Spleen (tissue), 7 donors: ENCODE data around the gene FTL.

Source experiments
- POLR2AphosphoS5 ChIP-seq, 3 donors: sonication (generic); formaldehyde crosslinking; IDR thresholded peaks; one replicate each; pipeline ENCODE4 v1.5.1; 2017; ENCODE audit warnings: antibody characterized with exemption in 3 of 3
- TF ChIP-seq, protein P1 (sequence below), 11 experiments: fragments of 200-600 bp in 7 of 11; fragments of 450-650 bp in 4 of 11; sonication (generic) in 4 of 11; IDR thresholded peaks in 8 of 11; conservative IDR thresholded peaks in 3 of 11; 1 replicate in 7 of 11; 2 replicates in 4 of 11; pipeline versions ENCODE4 v1.4.0 to v1.8.0; 2016 to 2021; ENCODE audit warnings: antibody characterized with exemption in 11 of 11, inconsistent platforms in 4 of 11, mild to moderate bottlenecking in 1 of 11
- donor health status: DM: no; HTN: no; CAD: no; lungs with moderate emphysema.
- donor health status: DM: no; HTN: no; CAD: no.
- donor health status: DM: no; HTN: no; CAD: no.

DNA sequence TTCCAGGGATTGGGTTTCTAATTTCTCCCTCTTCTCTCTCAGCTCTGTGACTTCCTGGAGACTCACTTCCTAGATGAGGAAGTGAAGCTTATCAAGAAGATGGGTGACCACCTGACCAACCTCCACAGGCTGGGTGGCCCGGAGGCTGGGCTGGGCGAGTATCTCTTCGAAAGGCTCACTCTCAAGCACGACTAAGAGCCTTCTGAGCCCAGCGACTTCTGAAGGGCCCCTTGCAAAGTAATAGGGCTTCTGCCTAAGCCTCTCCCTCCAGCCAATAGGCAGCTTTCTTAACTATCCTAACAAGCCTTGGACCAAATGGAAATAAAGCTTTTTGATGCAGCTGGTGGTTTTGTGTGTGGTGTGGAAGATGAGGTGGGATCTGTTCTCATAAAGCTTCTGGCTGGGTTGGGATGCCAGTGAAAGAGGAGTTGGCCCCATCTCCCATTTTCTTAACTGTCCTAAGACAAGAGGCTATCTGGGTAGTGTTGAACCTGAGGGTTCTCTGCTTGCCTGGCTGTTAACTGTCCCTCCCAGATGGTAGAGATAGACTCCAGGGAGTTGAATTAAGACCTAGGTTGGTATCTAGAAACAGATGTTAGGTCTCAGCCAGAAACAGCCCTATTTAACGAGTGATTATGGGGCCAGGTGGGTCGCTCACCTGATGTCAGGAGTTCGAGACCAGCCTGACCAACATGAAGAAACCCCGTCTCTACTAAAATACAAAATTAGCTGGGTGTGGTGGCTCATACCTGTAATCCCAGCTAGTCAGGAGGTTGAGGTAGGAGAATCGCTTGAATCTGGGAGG, 1.6 kb downstream of the FTL start:
- no peak for TF ChIP-seq POLR2AphosphoS5 (IDR thresholded peaks at IDR 0.05)
- TF ChIP-seq, protein P1, sequence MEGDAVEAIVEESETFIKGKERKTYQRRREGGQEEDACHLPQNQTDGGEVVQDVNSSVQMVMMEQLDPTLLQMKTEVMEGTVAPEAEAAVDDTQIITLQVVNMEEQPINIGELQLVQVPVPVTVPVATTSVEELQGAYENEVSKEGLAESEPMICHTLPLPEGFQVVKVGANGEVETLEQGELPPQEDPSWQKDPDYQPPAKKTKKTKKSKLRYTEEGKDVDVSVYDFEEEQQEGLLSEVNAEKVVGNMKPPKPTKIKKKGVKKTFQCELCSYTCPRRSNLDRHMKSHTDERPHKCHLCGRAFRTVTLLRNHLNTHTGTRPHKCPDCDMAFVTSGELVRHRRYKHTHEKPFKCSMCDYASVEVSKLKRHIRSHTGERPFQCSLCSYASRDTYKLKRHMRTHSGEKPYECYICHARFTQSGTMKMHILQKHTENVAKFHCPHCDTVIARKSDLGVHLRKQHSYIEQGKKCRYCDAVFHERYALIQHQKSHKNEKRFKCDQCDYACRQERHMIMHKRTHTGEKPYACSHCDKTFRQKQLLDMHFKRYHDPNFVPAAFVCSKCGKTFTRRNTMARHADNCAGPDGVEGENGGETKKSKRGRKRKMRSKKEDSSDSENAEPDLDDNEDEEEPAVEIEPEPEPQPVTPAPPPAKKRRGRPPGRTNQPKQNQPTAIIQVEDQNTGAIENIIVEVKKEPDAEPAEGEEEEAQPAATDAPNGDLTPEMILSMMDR (IDR thresholded peaks at IDR 0.05 in 8 of 11, conservative IDR thresholded peaks at IDR 0.05 in 3 of 11): no peak
